ENCODE data around the gene NTN1. TPM values are rescaled to one million over a fixed set of nuclear protein-coding genes. Genes with fewer than 3 reads are reported as not detected.

Gene NTN1
- total and polyA plus RNA-seq, 2 of the 4 experiments (the other 2 are of a cell fraction): under 0.01 to 0.07 TPM

DNA sequence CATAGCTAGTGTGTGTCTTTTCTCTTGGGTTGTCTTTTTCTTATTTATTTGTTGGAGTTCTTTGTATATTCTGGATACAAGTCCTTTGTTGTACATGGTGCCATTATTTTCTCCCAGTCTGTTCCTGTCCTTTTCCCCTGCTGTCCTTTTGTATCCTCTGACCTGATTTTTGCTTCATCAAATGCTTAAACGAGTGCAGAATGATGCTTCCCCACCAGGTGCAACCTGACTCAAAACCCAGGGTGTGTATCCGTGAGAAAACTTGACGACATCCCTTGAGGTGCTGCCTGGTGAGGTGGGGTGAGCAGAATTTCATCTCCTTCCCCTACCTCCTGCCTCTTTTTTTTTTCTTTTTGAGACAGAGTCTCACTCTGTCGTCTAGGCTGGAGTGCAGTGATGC, 88.6 kb downstream of the NTN1 start:
- Histone ChIP-seq H3K9me3 (ENCODE audit: control insufficient read depth, insufficient read depth, low read length) (no peaks in the 10 kb centered on the region), H3K4me2 (ENCODE audit: low read depth, low read length) (no peak overlapping the region), H2BK20ac (ENCODE audit: low read depth, low read length) (no peak overlapping the region), H2BK5ac (ENCODE audit: low read depth, low read length, poor library complexity, severe bottlenecking) (no peak overlapping the region), H3K18ac (ENCODE audit: low read depth, low read length) (no peak overlapping the region), H3K36me3 (ENCODE audit: control insufficient read depth, insufficient read depth, low read length) (no peaks in the 10 kb centered on the region), H2BK15ac (ENCODE audit: low read depth, low read length) (no peak overlapping the region), H4K20me1 (ENCODE audit: insufficient read depth, low read length) (no peaks in the 10 kb centered on the region), H2BK120ac (ENCODE audit: low read depth, low read length) (no peak overlapping the region), H3K4me3 (ENCODE audit: insufficient read depth, low read depth, low read length) (no peak overlapping the region), H4K91ac (ENCODE audit: insufficient read depth, low read depth, low read length) (no peak overlapping the region), H3K27ac (ENCODE audit: insufficient read depth, low read length) (no peak overlapping the region), H2AFZ (replicated peaks; ENCODE audit: low read length, poor library complexity) (no peak overlapping the region), H3K4ac (ENCODE audit: low read depth, low read length) (no peak overlapping the region), H3K27me3 (ENCODE audit: control insufficient read depth, insufficient read depth, low read length) (no peaks in the 10 kb centered on the region; the same call in 1 of the 2 replicates), H3K9me1 (ENCODE audit: insufficient read depth, low read length) (no peaks in the 10 kb centered on the region), H4K5ac (ENCODE audit: low read depth, low read length) (no peak overlapping the region), H2AK5ac (ENCODE audit: low read depth, low read length) (no peak overlapping the region), H4K8ac (ENCODE audit: low read depth in 2 of 2, low read length in 2 of 2) (no peak overlapping the region), H3K4me1 (ENCODE audit: control insufficient read depth, insufficient read depth, low read length) (no peaks in the 10 kb centered on the region), H2AK9ac (replicated peaks; ENCODE audit: low read depth, low read length, poor library complexity) (no peak overlapping the region), H3K9ac (ENCODE audit: low read depth, low read length) (no peak overlapping the region), H3K23ac (ENCODE audit: low read depth, low read length) (no peak overlapping the region), H3K14ac (replicated peaks; ENCODE audit: low read depth, low read length) (no peak overlapping the region), H3K79me1 (ENCODE audit: low read depth in 1 of 2, low read length in 2 of 2) (no peaks in the 10 kb centered on the region), H3K56ac (ENCODE audit: extremely low read depth, insufficient read depth, low read length) (no peak overlapping the region)
- POLR2A ChIA-PET (ENCODE audit: unreplicated experiment): no interaction called here
- dilution Hi-C loops (cut with HindIII; ENCODE audit: low sequenced_read_pairs, unreplicated experiment): no loop called here
- WGBS, 2 experiments (ENCODE audit: extremely low coverage in 2 of 2, insufficient read length in 1 of 2): no CpG with 5 or more reads among the region's 4 CpGs
- ATAC-seq (ENCODE audit: low read depth): no peak
- no peak for DNase-seq
- in situ Hi-C loops (cut with MboI; ENCODE audit: low sequenced_read_pairs): no loop called here
- TF ChIP-seq RCOR1 (IDR thresholded peaks at IDR 0.05; ENCODE audit: insufficient replicate concordance, low read length) (no peak), NFE2L2 (IDR thresholded peaks at IDR 0.05; ENCODE audit: low read depth, low read length) (no peak)
- BruUV-seq (replicated peaks): no TSS peak
- intact Hi-C loops (cut with micrococcal nuclease): no loop called here
- CTCF ChIA-PET: no interaction called here
